PC-9 (cell line): ENCODE measurements around the gene CBX2. TPM values are rescaled to one million over a fixed set of nuclear protein-coding genes. Genes with fewer than 3 reads are reported as not detected.

Source experiments
- BruUV-seq: library from RNA; stranded (reverse); fragments of 400-500 nt; replicated peaks from 2 replicates; lab custom pipeline; 2021; lab: Mats Ljungman, UMichigan
- CTCF ChIA-PET: fragments of 300-600 bp; sonication (Branson Sonifier 250); formaldehyde crosslinking; loops from one replicate; lab custom pipeline; 2022; ENCODE audit warnings: antibody characterized with exemption; lab: Charles Lee
- POLR2A ChIA-PET: fragments of 300-600 bp; sonication (Branson Sonifier 250); formaldehyde crosslinking; loops from one replicate; lab custom pipeline; 2022; ENCODE audit warnings: antibody characterized with exemption; ENCODE audit not compliant: unreplicated experiment; lab: Charles Lee
- DNase-seq, 2 experiments: peaks; one replicate each; pipeline versions ENCODE4 v3.0.0 to v3.0.0-alpha.2; 2015 to 2022; ENCODE audit warnings: mixed read lengths in 1 of 2
- H2AFZ ChIP-seq: fragments of 200-600 bp; sonication (generic); 2 replicates; pipeline ENCODE4 v1.8.1; 2017; ENCODE audit warnings: antibody characterized with exemption
- H3F3A ChIP-seq: fragments of 200-600 bp; sonication (generic); 2 replicates; pipeline ENCODE4 v1.8.1; 2017; ENCODE audit warnings: antibody characterized with exemption, mild to moderate bottlenecking, low read depth; ENCODE audit not compliant: insufficient read depth
- H3K27ac ChIP-seq: fragments of 200-600 bp; sonication (generic); 2 replicates; pipeline ENCODE4 v1.6.1; 2016; ENCODE audit warnings: mixed run types
- H3K27me3 ChIP-seq: fragments of 200-600 bp; sonication (generic); 2 replicates; pipeline ENCODE4 v1.6.1; 2016; ENCODE audit warnings: low read depth, mixed run types; ENCODE audit not compliant: insufficient read depth
- H3K36me3 ChIP-seq: fragments of 200-600 bp; sonication (generic); 2 replicates; pipeline ENCODE4 v1.6.1; 2016; ENCODE audit warnings: low read depth, mixed run types
- H3K4me1 ChIP-seq: fragments of 200-600 bp; sonication (generic); replicated peaks from 2 replicates; pipeline ENCODE4 v1.6.1; 2016; ENCODE audit warnings: mixed run types; ENCODE audit not compliant: insufficient read depth
- H3K4me2 ChIP-seq: fragments of 200-600 bp; sonication (generic); 2 replicates; pipeline ENCODE4 v1.6.1; 2017; ENCODE audit warnings: mixed run types
- H3K4me3 ChIP-seq: fragments of 200-600 bp; sonication (generic); 2 replicates; pipeline ENCODE4 v1.6.1; 2016; ENCODE audit warnings: mixed run types
- H3K79me2 ChIP-seq: fragments of 200-600 bp; sonication (generic); 2 replicates; pipeline ENCODE4 v1.6.1; 2017; ENCODE audit warnings: low read depth, mixed run types
- H3K9me2 ChIP-seq: fragments of 200-600 bp; sonication (generic); 2 replicates; pipeline ENCODE4 v1.8.1; 2017; ENCODE audit warnings: mild to moderate bottlenecking; ENCODE audit not compliant: insufficient read depth
- H3K9me3 ChIP-seq: fragments of 200-600 bp; sonication (generic); 2 replicates; pipeline ENCODE4 v1.8.1; 2016; ENCODE audit warnings: low read depth; ENCODE audit not compliant: insufficient read depth
- H4K20me1 ChIP-seq: fragments of 200-600 bp; sonication (generic); 2 replicates; pipeline ENCODE4 v1.8.1; 2017; ENCODE audit not compliant: insufficient read depth
- CTCF ChIP-seq: fragments of 200-600 bp; sonication (generic); conservative IDR thresholded peaks from 2 replicates; pipeline ENCODE4 v1.6.1; 2017; ENCODE audit warnings: mixed run types, antibody characterized with exemption, mild to moderate bottlenecking, moderate library complexity
- EZH2 ChIP-seq: fragments of 200-600 bp; sonication (generic); IDR thresholded peaks from 2 replicates; pipeline ENCODE4 v1.8.0; 2017; ENCODE audit warnings: antibody characterized with exemption, low read depth
- intact Hi-C: fragments of 100-400 bp; cut with micrococcal nuclease; formaldehyde crosslinking; loops from one replicate; pipeline ENCODE4 v1.10.0; 2022; ENCODE audit not compliant: unreplicated experiment
- total RNA-seq: library from RNA; stranded (reverse); gene quantifications from 2 replicates; pipeline ENCODE4 v1.2.3, GENCODE V29; 2021

Gene CBX2
- total RNA-seq, 1 experiment from 2014 or later, result 32.6 TPM

DNA sequence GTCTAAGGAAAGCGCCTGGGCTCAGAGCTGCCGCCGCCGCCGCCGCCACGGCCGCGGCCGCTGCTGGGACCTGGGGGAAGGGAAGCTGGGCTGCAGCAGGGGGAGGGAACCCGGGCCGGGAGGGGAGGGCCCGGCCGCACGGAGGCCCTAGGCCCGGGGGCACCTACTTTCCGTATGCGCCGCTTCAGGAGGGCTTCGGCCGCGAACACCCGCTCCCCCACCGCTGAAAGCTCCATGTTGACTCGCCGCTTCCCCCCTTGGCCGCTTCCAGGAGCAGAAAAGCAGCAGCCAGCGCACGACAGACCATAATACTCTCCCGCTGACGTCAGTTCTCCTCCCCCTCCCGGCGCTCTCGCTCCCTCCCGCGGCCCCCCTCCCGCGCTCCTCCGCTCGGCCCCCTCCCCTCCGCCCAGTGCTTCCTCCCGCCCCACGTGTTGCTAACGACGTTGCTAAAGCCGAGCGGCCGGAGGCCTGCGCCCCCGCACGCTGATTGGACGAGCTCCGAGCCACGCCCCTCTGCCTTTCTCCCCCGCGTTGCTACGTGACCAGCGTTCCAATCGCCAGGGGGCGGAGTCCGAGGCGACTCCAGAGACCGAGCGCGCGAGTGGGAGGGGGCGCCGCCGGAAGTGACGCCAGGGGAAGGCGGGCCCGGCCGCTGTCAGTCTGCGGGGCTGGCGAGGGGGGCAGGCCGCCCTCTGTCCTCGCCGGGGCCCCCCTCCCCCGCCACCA lies 19.0 kb downstream of the CBX2 start, which contains the start of gene CBX8:
TSS of gene CBX8 (minus strand) at position 315 of the 729 bp plus-strand sequence. CDS start at position 236, 79 bp downstream.
- no peaks in the 10 kb centered on the region for H3K9me2 ChIP-seq
- H4K20me1 ChIP-seq, result no peaks in the 10 kb centered on the region
- peaks cover 10% of the 10 kb centered on the region; the same call in 1 of the 2 replicates for H3K4me1 ChIP-seq
- ChIA-PET POLR2A (interaction anchor here (0.6 to 1.0 kb wide), 9 partner anchors 17 to 373 kb away, joined by 3 to 27 read pairs (median 14); partner anchors contain the start of genes CARD14 and CBX4), CTCF (interaction anchor here (0.6 kb wide), 4 partner anchors 42 to 728 kb away, joined by 5 to 11 read pairs (median 6); partner anchors contain the start of gene CBX4)
- H2AFZ ChIP-seq, result peak within 1 kb of the TSS; percentile 66; the same call in 1 of the 2 replicates
- no peaks in the 10 kb centered on the region for H3K9me3 ChIP-seq
- intact Hi-C loops, result loop anchor here (1.0 to 2.0 kb wide), 2 partner anchors 26 to 35 kb away; no protein-coding TSS in a partner anchor
- no peaks in the 10 kb centered on the region for H3K36me3 ChIP-seq
- H3K27me3 ChIP-seq, result peaks cover 15% of the 10 kb centered on the region; the same call in 1 of the 2 replicates
- H3K4me3 ChIP-seq, result peak within 1 kb of the TSS; percentile 73
- no TSS peak for BruUV-seq
- no peaks in the 10 kb centered on the region; the same call in 1 of the 2 replicates for H3F3A ChIP-seq
- H3K27ac ChIP-seq, result 0 out of 2 replicates have a peak within 1 kb of the TSS, but pooled peaks have one; percentile 32
- peak; percentile 93 to 99 for DNase-seq
- TF ChIP-seq EZH2 (no peak), CTCF (no peak)
- H3K79me2 ChIP-seq, result peaks cover 8% of the 10 kb centered on the region; the same call in 1 of the 2 replicates
- H3K4me2 ChIP-seq, result peak within 1 kb of the TSS; percentile 92

- H3K4me1 ChIP-seq, result peaks cover 10% of the 10 kb centered on the region; the same call in 1 of the 2 replicates
- no peak for DNase-seq
- peaks cover 15% of the 10 kb centered on the region; the same call in 1 of the 2 replicates for H3K27me3 ChIP-seq
- intact Hi-C loops, result loop anchor here (1.0 to 2.0 kb wide), 2 partner anchors 27 to 35 kb away; no protein-coding TSS in a partner anchor
- no TSS peak for BruUV-seq
- no peaks in the 10 kb centered on the region; the same call in 1 of the 2 replicates for H3F3A ChIP-seq
- no peaks in the 10 kb centered on the region for H3K36me3 ChIP-seq
- no peaks in the 10 kb centered on the region for H3K9me2 ChIP-seq
- no peaks in the 10 kb centered on the region for H4K20me1 ChIP-seq
- H3K27ac ChIP-seq, result no peak overlapping the region
- peaks cover 8% of the 10 kb centered on the region; the same call in 1 of the 2 replicates for H3K79me2 ChIP-seq
- H3K9me3 ChIP-seq, result no peaks in the 10 kb centered on the region
- peak overlapping the region; percentile 73; the same call in 1 of the 2 replicates for H3K4me3 ChIP-seq
- ChIA-PET CTCF (interaction anchor here (0.6 kb wide), 3 partner anchors 42 to 235 kb away, joined by 5 to 11 read pairs (median 6); partner anchors contain the start of gene CBX4), POLR2A (interaction anchor here (0.6 to 1.0 kb wide), 6 partner anchors 21 to 372 kb away, joined by 3 to 27 read pairs (median 15); partner anchors contain the start of genes CARD14 and CBX4)
- H2AFZ ChIP-seq, result no peak overlapping the region
- peak overlapping the region; percentile 73; the same call in 1 of the 2 replicates for H3K4me2 ChIP-seq
- TF ChIP-seq CTCF, result no peak
- no peak for TF ChIP-seq EZH2
Measured at GRCh38 chr17:79797492-79798298, 19.7 kb downstream of the CBX2 start.
